ENCODE results near the gene DNAI1. TPM values are rescaled to one million over a fixed set of nuclear protein-coding genes. Genes with fewer than 3 reads are reported as not detected.
"Not testable (repeated sequence)": the region's sequence is repeated elsewhere in the genome, so short reads cannot be mapped to it uniquely, and the experiment has no call there.

The DNAI1 gene
- total and polyA plus RNA-seq, 4 experiments from 2014 or later = not detected

DNA sequence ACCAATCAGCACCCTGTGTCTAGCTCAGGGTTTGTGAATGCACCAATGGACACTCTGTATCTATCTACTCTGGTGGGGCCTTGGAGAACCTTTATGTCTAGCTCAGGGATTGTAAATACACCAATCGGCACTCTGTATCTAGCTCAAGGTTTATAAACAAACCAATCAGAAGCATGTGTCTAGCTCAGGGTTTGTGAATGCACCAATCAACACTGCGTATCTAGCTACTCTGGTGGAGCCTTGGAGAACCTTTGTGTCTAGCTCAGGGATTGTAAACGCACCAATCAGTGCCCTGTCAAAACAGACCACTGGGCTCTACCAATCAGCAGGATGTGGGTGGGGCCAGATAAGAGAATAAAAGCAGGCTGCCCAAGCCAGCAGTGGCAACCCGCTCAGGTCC is 20.1 kb upstream of the DNAI1 start:
- H3K4me1 Mint-ChIP-seq = peaks cover 10 to 18% (median 13%) of the 10 kb centered on the region in 4 donors
- H3K4me3 Mint-ChIP-seq; H3K27ac ChIP-seq (ENCODE audit: low read depth, low read length); DNase-seq; H3K27me3 ChIP-seq (ENCODE audit: insufficient read depth, low read length); H3K9me3 Mint-ChIP-seq; H3K36me3 Mint-ChIP-seq; POLR2A ChIA-PET (ENCODE audit: partially characterized antibody); H3K9me3 ChIP-seq (ENCODE audit: control insufficient read depth in 1 of 2, low read length in 2 of 2); H3K4me3 ChIP-seq (ENCODE audit: low read length in 2 of 2); H3K27ac Mint-ChIP-seq; H3K36me3 ChIP-seq (ENCODE audit: insufficient read depth, low read length); H3K27me3 Mint-ChIP-seq: not testable (repeated sequence)
- H3K4me1 ChIP-seq (ENCODE audit: insufficient read depth, low read length) = peaks cover 11% of the 10 kb centered on the region
- CTCF ChIA-PET (ENCODE audit: partially characterized antibody) = interaction anchor here (0.8 to 10.9 kb wide), 10 partner anchors 8 to 166 kb away, joined by 3 to 105 read pairs (median 6); no protein-coding TSS in a partner anchor
- intact Hi-C loops (cut with micrococcal nuclease) = loop anchor here (5.0 kb wide), 1 partner anchor 264 kb away; no protein-coding TSS in a partner anchor

- peaks cover 13 to 18% (median 14%) of the 10 kb centered on the region in 4 donors for H3K4me1 Mint-ChIP-seq
- POLR2A ChIA-PET (ENCODE audit: partially characterized antibody) = no interaction called here
- CTCF ChIA-PET (ENCODE audit: partially characterized antibody) = interaction anchor here (0.6 to 10.9 kb wide), 11 partner anchors 14 to 261 kb away, joined by 3 to 105 read pairs (median 5); no protein-coding TSS in a partner anchor
- no peaks in the 10 kb centered on the region for H3K27me3 Mint-ChIP-seq
- H3K4me3 Mint-ChIP-seq = no peak overlapping the region
- Histone ChIP-seq H3K9me3 (ENCODE audit: control insufficient read depth in 1 of 2, low read length in 2 of 2) (no peaks in the 10 kb centered on the region), H3K27me3 (ENCODE audit: insufficient read depth, low read length) (no peaks in the 10 kb centered on the region), H3K4me3 (ENCODE audit: low read length in 2 of 2) (no peak overlapping the region), H3K36me3 (ENCODE audit: insufficient read depth, low read length) (no peaks in the 10 kb centered on the region), H3K4me1 (ENCODE audit: insufficient read depth, low read length) (peaks cover 11% of the 10 kb centered on the region), H3K27ac (ENCODE audit: low read depth, low read length) (no peak overlapping the region)
- DNase-seq = no peak
- intact Hi-C loops (cut with micrococcal nuclease) = no loop called here
- peaks cover 1 to 9% of the 10 kb centered on the region in 2 donors for H3K36me3 Mint-ChIP-seq
- H3K9me3 Mint-ChIP-seq = no peaks in the 10 kb centered on the region
- H3K27ac Mint-ChIP-seq = peak overlapping the region in 2 of 7 donors; percentile 3 to 60
These were observed 18.6 kb upstream of the DNAI1 start for GRCh38 chr9:34440017-34440416.

DNA sequence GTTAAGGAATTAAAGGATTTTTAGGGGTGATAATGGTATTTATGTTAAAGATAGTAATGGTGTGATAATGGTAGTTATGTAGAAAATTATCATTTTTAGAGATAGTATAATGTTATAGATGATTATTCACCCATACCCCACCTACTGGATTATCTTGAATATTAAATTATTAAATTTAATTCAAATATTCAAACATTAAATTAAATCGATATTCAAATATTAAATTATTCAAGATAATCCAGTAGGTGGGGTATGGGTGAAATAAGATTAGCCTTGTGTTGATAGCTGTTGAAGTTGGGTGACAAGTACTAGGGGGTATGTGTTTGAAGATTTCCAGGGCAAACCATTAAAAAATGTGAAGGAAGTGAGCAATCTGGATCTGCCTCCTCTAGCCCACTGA is 15.8 kb upstream of the DNAI1 start:
- H3K36me3 ChIP-seq (ENCODE audit: insufficient read depth, low read length) = no peaks in the 10 kb centered on the region
- H3K4me1 Mint-ChIP-seq = peaks cover 13 to 18% (median 14%) of the 10 kb centered on the region in 4 donors
- POLR2A ChIA-PET (ENCODE audit: partially characterized antibody) = no interaction called here
- H3K9me3 ChIP-seq (ENCODE audit: control insufficient read depth in 1 of 2, low read length in 2 of 2) = no peaks in the 10 kb centered on the region
- DNase-seq = no peak
- no peak overlapping the region for H3K27ac ChIP-seq (ENCODE audit: low read depth, low read length)
- no peaks in the 10 kb centered on the region for H3K27me3 Mint-ChIP-seq
- no peak overlapping the region for H3K4me3 ChIP-seq (ENCODE audit: low read length in 2 of 2)
- H3K9me3 Mint-ChIP-seq = no peaks in the 10 kb centered on the region
- no peaks in the 10 kb centered on the region for H3K27me3 ChIP-seq (ENCODE audit: insufficient read depth, low read length)
- H3K4me1 ChIP-seq (ENCODE audit: insufficient read depth, low read length) = peaks cover 11% of the 10 kb centered on the region
- H3K27ac Mint-ChIP-seq = no peak overlapping the region
- CTCF ChIA-PET (ENCODE audit: partially characterized antibody) = interaction anchor here (0.8 to 5.3 kb wide), 3 partner anchors 54 to 192 kb away, joined by 3 to 31 read pairs (median 5); no protein-coding TSS in a partner anchor
- no peak overlapping the region for H3K4me3 Mint-ChIP-seq
- peaks cover 0 to 9% of the 10 kb centered on the region in 2 donors for H3K36me3 Mint-ChIP-seq
- intact Hi-C loops (cut with micrococcal nuclease) = no loop called here

DNA sequence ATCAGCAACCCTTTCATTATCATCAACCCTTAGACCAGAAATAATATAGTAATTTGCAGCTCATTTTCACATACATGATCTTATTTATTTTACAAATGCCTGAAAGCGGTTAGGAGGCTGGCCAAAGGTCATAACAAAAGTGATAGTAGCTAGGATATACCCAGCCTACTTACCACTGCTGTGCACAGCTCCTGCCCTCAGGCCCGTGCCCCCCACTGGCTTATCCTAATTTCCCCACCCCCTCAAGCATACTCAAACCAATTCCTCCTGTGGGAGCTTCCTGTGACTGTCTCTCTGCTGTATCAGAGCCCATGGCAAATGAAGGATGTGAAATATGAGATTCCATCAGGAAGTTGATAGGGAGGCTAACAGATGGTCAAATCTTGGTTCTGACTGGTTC is 15.1 kb upstream of the DNAI1 start:
- H3K27me3 ChIP-seq (ENCODE audit: insufficient read depth, low read length) = no peaks in the 10 kb centered on the region
- H3K27ac ChIP-seq (ENCODE audit: low read depth, low read length) = no peak overlapping the region
- no peak overlapping the region for H3K4me3 ChIP-seq (ENCODE audit: low read length in 2 of 2)
- DNase-seq = no peak
- Mint-ChIP-seq H3K27me3 (no peaks in the 10 kb centered on the region), H3K27ac (no peak overlapping the region), H3K36me3 (peaks cover 0 to 7% of the 10 kb centered on the region in 2 donors), H3K9me3 (no peaks in the 10 kb centered on the region), H3K4me1 (peaks cover 13 to 18% (median 14%) of the 10 kb centered on the region in 4 donors), H3K4me3 (no peak overlapping the region)
- POLR2A ChIA-PET (ENCODE audit: partially characterized antibody) = no interaction called here
- no peaks in the 10 kb centered on the region for H3K9me3 ChIP-seq (ENCODE audit: control insufficient read depth in 1 of 2, low read length in 2 of 2)
- intact Hi-C loops (cut with micrococcal nuclease) = no loop called here
- no peaks in the 10 kb centered on the region for H3K36me3 ChIP-seq (ENCODE audit: insufficient read depth, low read length)
- CTCF ChIA-PET (ENCODE audit: partially characterized antibody) = interaction anchor here (0.8 to 5.3 kb wide), 3 partner anchors 53 to 191 kb away, joined by 3 to 31 read pairs (median 5); no protein-coding TSS in a partner anchor
- H3K4me1 ChIP-seq (ENCODE audit: insufficient read depth, low read length) = peaks cover 11% of the 10 kb centered on the region

- Mint-ChIP-seq H3K27me3 (no peaks in the 10 kb centered on the region), H3K27ac (no peak overlapping the region), H3K9me3 (no peaks in the 10 kb centered on the region), H3K4me1 (peaks cover 13 to 18% (median 14%) of the 10 kb centered on the region in 4 donors), H3K4me3 (no peak overlapping the region), H3K36me3 (peaks cover 0 to 2% of the 10 kb centered on the region in 2 donors)
- ChIA-PET POLR2A (ENCODE audit: partially characterized antibody) (no interaction called here), CTCF (ENCODE audit: partially characterized antibody) (interaction anchor here (0.8 to 5.3 kb wide), 3 partner anchors 52 to 191 kb away, joined by 3 to 31 read pairs (median 5); no protein-coding TSS in a partner anchor)
- intact Hi-C loops (cut with micrococcal nuclease) = no loop called here
- Histone ChIP-seq H3K36me3 (ENCODE audit: insufficient read depth, low read length) (no peaks in the 10 kb centered on the region), H3K9me3 (ENCODE audit: control insufficient read depth in 1 of 2, low read length in 2 of 2) (no peaks in the 10 kb centered on the region), H3K27me3 (ENCODE audit: insufficient read depth, low read length) (no peaks in the 10 kb centered on the region), H3K4me3 (ENCODE audit: low read length in 2 of 2) (no peak overlapping the region), H3K4me1 (ENCODE audit: insufficient read depth, low read length) (peaks cover 11% of the 10 kb centered on the region), H3K27ac (ENCODE audit: low read depth, low read length) (no peak overlapping the region)
- DNase-seq = no peak
These were observed 14.6 kb upstream of the DNAI1 start for GRCh38 chr9:34443976-34444375.

GRCh38 chr9:34446468-34446891 is 12.1 kb upstream of the DNAI1 start:
- no peaks in the 10 kb centered on the region for H3K9me3 Mint-ChIP-seq
- POLR2A ChIA-PET (ENCODE audit: partially characterized antibody) = no interaction called here
- intact Hi-C loops (cut with micrococcal nuclease) = no loop called here
- Histone ChIP-seq H3K4me3 (ENCODE audit: low read length in 2 of 2) (no peak overlapping the region), H3K27ac (ENCODE audit: low read depth, low read length) (no peak overlapping the region), H3K27me3 (ENCODE audit: insufficient read depth, low read length) (no peaks in the 10 kb centered on the region), H3K4me1 (ENCODE audit: insufficient read depth, low read length) (peaks cover 4% of the 10 kb centered on the region), H3K36me3 (ENCODE audit: insufficient read depth, low read length) (no peaks in the 10 kb centered on the region), H3K9me3 (ENCODE audit: control insufficient read depth in 1 of 2, low read length in 2 of 2) (no peaks in the 10 kb centered on the region)
- H3K27ac Mint-ChIP-seq = no peak overlapping the region
- H3K27me3 Mint-ChIP-seq = no peaks in the 10 kb centered on the region
- H3K36me3 Mint-ChIP-seq = no peaks in the 10 kb centered on the region
- H3K4me1 Mint-ChIP-seq = peaks cover under 1 to 6% (median 4%) of the 10 kb centered on the region in 4 donors
- H3K4me3 Mint-ChIP-seq = no peak overlapping the region
- CTCF ChIA-PET (ENCODE audit: partially characterized antibody) = interaction anchor here (0.9 to 5.3 kb wide), 8 partner anchors 8 to 256 kb away, joined by 3 to 31 read pairs (median 4); no protein-coding TSS in a partner anchor
- no peak for DNase-seq

GRCh38 chr9:34446951-34447350 is 11.7 kb upstream of the DNAI1 start:
- no peaks in the 10 kb centered on the region for H3K4me1 ChIP-seq (ENCODE audit: insufficient read depth, low read length)
- Mint-ChIP-seq H3K27ac (no peak overlapping the region), H3K4me1 (peaks cover 0 to 6% (median 1%) of the 10 kb centered on the region in 4 donors), H3K27me3 (no peaks in the 10 kb centered on the region), H3K36me3 (no peaks in the 10 kb centered on the region), H3K9me3 (no peaks in the 10 kb centered on the region), H3K4me3 (no peak overlapping the region)
- POLR2A ChIA-PET (ENCODE audit: partially characterized antibody) = no interaction called here
- CTCF ChIA-PET (ENCODE audit: partially characterized antibody) = interaction anchor here (0.9 to 5.3 kb wide), 7 partner anchors 9 to 256 kb away, joined by 3 to 31 read pairs (median 4); no protein-coding TSS in a partner anchor
- intact Hi-C loops (cut with micrococcal nuclease) = no loop called here
- H3K4me3 ChIP-seq (ENCODE audit: low read length in 2 of 2) = no peak overlapping the region
- H3K27me3 ChIP-seq (ENCODE audit: insufficient read depth, low read length) = no peaks in the 10 kb centered on the region
- H3K9me3 ChIP-seq (ENCODE audit: control insufficient read depth in 1 of 2, low read length in 2 of 2) = no peaks in the 10 kb centered on the region
- no peak overlapping the region for H3K27ac ChIP-seq (ENCODE audit: low read depth, low read length)
- no peak for DNase-seq
- no peaks in the 10 kb centered on the region for H3K36me3 ChIP-seq (ENCODE audit: insufficient read depth, low read length)
